Measurements from ENCODE around the gene NUMA1.

DNA sequence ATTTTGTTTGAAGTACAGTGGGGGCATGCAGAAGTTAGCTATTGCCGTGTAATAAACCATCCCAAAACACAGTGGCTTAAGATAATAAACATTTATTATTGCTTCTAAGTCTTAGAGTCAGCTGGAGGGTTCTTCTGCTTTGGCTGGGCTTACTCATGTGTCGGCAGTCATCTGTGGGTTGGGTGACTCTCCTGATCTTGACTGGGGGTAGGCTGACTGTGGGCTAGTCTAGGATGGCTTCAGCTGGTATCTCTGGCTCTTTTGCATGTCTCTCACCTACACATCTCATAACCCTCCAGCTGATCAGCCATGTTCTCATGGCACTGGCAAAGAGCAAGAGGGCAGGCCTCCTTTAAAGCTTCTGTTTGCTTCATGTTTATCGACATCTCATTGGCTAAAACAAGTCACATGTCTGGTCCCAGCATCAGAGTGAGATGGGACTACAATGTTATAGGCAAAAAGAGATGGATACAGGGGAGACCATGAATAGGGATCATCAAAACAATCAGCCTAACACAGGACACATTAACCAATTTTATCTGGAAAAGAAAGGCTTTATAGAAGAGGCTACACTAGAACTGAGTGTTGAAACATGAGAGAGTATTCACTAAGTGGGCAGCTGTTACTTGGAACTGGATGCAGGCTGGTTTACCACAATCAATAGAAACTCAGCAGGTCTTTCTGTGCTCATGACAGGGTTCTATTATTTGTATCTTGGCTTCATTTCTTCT, 5.4 kb upstream of the NUMA1 start:
- TF ChIP-seq, protein P1, sequence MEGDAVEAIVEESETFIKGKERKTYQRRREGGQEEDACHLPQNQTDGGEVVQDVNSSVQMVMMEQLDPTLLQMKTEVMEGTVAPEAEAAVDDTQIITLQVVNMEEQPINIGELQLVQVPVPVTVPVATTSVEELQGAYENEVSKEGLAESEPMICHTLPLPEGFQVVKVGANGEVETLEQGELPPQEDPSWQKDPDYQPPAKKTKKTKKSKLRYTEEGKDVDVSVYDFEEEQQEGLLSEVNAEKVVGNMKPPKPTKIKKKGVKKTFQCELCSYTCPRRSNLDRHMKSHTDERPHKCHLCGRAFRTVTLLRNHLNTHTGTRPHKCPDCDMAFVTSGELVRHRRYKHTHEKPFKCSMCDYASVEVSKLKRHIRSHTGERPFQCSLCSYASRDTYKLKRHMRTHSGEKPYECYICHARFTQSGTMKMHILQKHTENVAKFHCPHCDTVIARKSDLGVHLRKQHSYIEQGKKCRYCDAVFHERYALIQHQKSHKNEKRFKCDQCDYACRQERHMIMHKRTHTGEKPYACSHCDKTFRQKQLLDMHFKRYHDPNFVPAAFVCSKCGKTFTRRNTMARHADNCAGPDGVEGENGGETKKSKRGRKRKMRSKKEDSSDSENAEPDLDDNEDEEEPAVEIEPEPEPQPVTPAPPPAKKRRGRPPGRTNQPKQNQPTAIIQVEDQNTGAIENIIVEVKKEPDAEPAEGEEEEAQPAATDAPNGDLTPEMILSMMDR (IDR thresholded peaks at IDR 0.05): no peak
- TF ChIP-seq EZH2 (IDR thresholded peaks at IDR 0.05) (no peak), EZH2phosphoT487 (IDR thresholded peaks at IDR 0.05) (no peak)

Data from neural progenitor cell (in vitro differentiated cells).